Head of caudate nucleus (tissue), 42 donors: ENCODE data around the gene ATXN10.
A peak's percentile ranks its signal among the peaks of the same experiment; 100 is the strongest.

Experiments
- DNase-seq, 42 donors: peaks; one replicate each; pipeline versions ENCODE4 v3.0.0 to v3.0.0-alpha.2; 2020 to 2021; ENCODE audit warnings: mixed read lengths in 7 of 42
- intact Hi-C: fragments of 100-400 bp; cut with DNase I; formaldehyde crosslinking; loops from one replicate; pipeline ENCODE4 v1.15.0; 2022

Gene ATXN10

DNA sequence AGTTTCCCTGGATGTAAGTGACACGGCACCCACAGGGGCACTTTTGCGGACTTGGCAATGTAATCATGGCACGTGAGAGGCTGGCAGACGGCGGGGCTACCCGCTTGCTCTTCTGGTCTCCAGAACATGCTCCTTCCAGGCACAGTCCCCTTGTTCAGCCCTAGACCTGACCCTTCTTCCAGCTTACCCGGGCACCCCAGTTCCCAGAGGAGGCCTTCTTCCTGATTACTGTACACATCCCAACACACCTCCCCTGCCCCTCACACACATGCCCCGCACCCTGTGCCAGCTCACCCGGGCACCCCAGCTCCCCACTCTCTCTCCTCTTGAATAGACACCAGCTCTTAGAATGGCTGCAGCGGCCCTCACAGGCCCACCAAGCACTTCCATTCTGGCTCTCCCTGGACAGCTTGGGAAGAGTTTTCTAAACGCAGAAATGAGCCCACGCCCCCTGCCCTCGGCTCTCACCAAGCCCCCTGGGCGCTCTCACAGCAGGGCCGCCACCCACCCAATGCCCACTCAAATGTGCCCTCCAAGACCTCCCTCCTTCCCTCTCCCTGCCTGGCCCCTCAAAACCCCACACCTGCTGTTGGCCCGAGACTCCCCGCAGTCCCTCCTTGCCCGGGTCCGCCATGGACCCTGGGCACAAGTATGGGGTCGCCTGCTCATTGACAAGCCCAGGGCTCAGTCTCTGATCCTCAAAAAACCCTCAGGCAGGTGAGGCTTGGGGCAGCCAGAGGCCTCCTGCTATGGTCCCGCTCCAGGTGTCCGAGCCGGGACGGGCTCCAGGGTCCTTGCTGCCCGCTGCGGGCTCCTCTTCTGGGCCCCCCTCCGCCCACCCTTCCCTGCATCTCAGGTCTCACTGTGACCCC is 216.8 kb downstream of the ATXN10 start:
- intact Hi-C loops, result no loop called here
- no peak for DNase-seq

DNA sequence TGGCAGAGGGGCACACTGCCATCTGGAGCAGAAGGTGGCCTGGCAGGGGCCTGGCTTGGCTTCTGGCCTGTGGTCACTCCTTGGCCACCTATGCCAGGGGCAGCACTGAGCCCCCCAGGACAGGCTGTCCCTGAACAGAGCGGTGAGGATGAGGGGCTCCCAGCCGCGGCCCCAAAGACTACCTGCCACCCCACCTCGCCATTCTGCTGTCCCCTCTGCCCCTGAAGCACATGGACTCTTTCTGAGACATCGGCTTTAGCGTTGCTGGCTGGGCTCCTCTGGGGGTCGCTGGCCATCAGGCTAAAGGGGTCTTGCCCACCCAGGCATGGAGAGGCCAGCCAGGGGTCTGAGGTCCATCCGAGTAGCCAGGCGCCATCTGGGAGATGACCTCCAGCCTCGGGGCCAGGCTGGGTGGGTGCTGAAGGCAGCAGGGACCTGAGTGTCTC is 217.5 kb downstream of the ATXN10 start:
- intact Hi-C loops, result no loop called here
- no peak for DNase-seq

DNA sequence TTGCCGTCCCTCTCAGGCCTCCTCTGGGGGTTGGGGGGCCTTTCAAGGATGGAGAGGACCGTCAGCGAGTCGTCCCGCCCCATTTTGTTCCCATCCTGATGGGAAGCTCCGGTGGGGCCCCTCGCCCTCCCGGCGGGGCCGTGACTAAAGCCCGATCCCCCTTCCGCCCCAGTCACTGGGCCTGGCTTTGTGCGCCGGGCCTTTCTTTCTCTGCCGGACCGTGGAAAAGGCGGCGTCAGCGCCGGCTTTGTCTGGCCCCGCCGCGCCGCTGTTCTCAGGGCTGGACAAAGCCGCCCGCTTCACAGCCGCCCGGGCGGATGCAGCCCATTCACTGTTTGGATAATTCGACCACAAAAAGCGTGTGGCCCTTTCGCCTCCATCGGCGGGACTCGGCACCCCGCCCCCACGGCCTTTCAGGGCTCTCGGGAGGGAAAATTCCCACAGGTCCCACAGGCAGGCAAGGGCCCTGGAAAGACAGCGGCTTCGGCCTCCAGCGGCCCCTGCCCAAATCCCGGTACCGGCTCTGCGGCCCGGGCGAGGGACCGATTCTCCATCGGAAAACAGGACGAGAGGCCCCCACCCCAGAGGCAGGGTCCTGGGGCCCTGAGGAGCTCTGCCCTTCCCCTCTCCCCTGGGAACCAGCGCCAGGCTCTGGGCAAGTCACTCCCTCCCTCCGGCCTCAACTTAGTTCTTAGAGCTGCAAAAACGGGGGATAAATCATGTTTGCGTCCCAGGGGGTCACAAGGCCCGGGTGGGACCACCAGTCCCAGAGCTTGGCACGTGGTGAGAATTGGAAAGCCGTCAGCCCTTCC is 218.1 kb downstream of the ATXN10 start:
- intact Hi-C loops, result no loop called here
- DNase-seq, result peak in 14 of 42 donors; percentile 15 to 60 (median 35)

DNA sequence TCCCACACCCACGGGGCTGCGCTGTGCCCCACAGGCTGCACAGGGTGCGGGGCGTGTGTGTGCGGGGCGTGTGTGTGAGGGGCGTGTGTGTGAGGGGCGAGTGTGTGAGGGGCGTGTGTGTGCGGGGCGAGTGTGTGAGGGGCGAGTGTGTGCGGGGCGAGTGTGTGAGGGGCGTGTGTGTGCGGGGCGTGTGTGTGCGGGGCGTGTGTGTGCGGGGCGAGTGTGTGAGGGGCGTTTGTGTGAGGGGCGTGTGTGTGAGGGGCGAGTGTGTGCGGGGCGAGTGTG is 218.7 kb downstream of the ATXN10 start:
- intact Hi-C loops, result no loop called here
- DNase-seq, result no peak

DNA sequence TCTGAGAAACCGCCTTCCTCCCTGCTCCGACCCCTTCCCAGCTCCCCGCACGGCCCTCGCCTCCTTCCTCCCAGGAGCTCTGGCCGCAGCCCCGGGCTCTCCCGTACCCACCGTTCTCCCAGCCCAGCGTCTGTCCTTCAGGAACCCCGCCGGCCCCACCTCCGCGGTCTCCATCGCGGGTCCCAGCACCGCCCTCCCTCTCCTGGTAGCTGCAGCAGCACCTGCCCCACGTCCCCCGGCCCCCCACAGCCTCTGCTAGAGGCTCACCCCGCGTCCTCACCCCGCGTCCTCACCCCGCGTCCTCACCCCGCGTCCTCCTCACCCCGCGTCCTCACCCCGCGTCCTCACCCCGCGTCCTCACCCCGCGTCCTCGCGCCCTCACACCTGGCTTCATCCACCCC is 219.4 kb downstream of the ATXN10 start:
- DNase-seq, result no peak
- intact Hi-C loops, result no loop called here

DNA sequence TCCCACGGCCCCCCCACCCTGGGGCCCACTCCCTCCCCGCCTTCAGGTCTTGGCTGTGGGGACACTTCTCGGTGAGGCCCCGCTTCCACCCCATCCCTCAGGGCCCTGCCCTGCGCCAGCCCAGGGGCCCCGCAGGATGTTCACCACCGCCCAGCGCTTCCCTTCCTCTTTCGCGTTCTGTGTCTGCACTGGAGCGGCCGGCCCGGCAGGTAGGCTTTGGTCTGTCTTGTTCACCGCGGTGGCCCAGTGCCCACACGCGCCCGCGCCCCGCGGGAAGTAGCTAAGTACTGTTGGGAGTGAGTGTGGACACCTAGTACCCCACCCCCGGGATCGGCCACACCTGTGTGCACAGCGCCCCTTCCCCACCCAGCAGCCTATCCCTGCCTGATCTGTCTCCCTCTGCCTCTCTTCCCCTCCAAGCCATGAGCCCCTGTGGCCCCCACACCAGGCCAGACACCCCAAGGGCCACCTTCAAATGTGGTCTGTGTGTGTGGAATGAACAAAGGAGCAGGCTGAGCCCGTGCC is 219.9 kb downstream of the ATXN10 start:
- DNase-seq, result no peak

DNA sequence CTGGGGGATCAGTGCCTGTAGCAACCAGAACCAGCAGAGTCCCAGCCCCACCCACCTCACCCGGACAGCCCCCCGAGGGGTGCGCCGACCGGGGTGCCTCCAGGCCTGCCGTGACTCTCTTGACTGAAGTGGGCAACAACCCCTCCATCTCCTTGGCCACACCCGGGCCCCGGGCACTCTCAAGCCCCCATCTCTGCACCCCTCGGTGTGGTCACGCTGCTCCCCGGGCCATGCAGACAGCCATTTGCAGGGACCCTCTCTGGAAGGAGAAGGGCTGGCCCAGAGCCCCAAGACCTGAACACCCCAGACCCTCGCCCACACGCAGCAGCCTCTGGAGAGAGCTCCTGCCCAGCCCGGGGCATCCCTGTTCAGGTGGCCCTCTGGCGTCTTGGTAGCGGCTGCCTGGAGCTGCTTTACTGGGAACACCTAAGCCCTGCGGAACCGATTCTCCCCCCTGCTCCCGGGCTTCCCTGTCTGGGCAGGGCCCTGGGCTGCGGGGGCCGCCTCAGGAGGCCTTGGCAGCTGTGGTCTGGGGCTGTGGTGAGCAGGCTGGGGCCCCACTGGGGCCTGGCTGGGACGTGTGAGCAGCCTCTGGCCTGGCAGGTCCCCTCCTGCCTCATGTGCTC is 220.5 kb downstream of the ATXN10 start:
- intact Hi-C loops, result no loop called here
- no peak for DNase-seq

More for the DNA sequence above, 219.9 kb downstream of the ATXN10 start:
- intact Hi-C loops, result no loop called here

DNA sequence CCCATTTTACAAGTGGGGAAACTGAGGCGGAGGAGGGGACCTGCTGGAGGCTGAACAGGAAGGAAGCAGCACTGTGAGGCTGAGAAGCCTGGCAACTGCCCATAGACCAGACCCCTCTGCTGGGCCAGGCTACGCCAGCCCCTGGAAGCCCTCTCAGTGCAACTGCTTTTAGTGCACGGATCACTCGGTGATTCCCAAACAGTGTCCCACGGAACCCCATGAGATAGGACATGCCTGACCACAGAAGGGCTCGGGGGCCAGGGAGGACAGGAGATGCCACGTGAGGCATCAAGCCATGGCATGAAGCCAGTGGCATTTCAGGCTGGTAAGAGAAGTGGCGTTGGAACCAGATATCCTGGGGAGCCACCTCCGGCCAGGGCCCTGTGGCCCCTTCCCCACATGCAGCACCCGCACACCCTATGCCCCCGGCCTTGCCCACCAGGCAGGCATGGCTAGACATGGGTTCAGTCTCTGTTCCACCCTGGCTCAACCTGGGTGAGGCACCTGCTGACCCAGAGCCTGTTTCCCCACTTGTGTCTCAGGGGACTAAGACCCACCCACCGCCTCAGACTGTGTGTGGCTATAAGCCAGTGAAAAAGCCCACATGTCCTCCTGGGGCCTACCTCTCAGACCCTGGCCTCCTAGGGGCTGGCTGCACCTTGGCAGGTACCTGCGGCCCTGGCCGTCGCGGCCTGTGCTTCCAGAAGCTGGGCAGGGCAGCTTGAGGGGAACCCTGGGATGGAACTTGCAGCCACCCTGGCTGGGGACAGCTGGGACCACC is 221.2 kb downstream of the ATXN10 start:
- no peak for DNase-seq
- intact Hi-C loops, result no loop called here

DNA sequence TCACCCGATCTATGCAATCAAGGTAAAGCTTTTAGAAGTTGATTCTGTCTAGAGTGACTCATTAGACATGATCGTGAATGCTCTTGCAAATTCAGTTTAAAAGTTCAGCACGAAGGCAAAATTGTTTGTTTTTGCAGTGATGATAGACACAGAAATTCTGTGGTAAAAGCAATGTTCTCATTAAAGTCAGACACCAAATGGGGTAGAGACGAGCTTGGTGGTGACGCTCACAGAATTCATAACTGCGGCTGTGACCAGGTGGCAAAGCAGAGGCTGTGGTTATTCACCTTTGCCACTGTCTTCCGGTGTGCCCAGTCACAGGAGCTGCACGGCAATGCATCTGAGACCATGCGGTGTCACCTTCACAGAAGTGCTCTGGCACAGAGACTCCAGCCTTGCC is 221.9 kb downstream of the ATXN10 start:
- intact Hi-C loops, result no loop called here
- DNase-seq, result peak in 1 of 42 donors; percentile 0
